ENCODE results near the gene RPP14.
A peak's percentile ranks its signal among the peaks of the same experiment; 100 is the strongest.

The RPP14 gene

GRCh38 chr3:58322793-58323192 is 16.7 kb downstream of the RPP14 start:
- Histone ChIP-seq H3K27me3 (ENCODE audit: insufficient read depth, low read depth) (no peaks in the 10 kb centered on the region), H3K79me2 (ENCODE audit: insufficient read depth, low read depth) (no peaks in the 10 kb centered on the region), H2AFZ (ENCODE audit: low read depth) (no peak overlapping the region), H4K20me1 (ENCODE audit: insufficient read depth) (no peaks in the 10 kb centered on the region), H3K27ac (no peak overlapping the region), H3K4me1 (ENCODE audit: low read depth, poor library complexity, severe bottlenecking) (peaks cover 11% of the 10 kb centered on the region), H3K9ac (no peak overlapping the region), H3K36me3 (ENCODE audit: insufficient read depth) (no peaks in the 10 kb centered on the region), H3K4me2 (no peak overlapping the region), H3K4me3 (IDR thresholded peaks at IDR 0.05; ENCODE audit: insufficient read depth, low read depth, low read length) (no peak overlapping the region)
- no peak for TF ChIP-seq CTCF (conservative IDR thresholded peaks at IDR 0.05; ENCODE audit: low read depth, low read length)

- H2AFZ ChIP-seq (ENCODE audit: low read depth), result no peak overlapping the region
- H3K9ac ChIP-seq, result no peak overlapping the region
- H4K20me1 ChIP-seq (ENCODE audit: insufficient read depth), result no peaks in the 10 kb centered on the region
- H3K79me2 ChIP-seq (ENCODE audit: insufficient read depth, low read depth), result no peaks in the 10 kb centered on the region
- no peak for TF ChIP-seq CTCF (conservative IDR thresholded peaks at IDR 0.05; ENCODE audit: low read depth, low read length)
- peaks cover 11% of the 10 kb centered on the region for H3K4me1 ChIP-seq (ENCODE audit: low read depth, poor library complexity, severe bottlenecking)
- H3K4me2 ChIP-seq, result no peak overlapping the region
- no peak overlapping the region for H3K27ac ChIP-seq
- H3K4me3 ChIP-seq (IDR thresholded peaks at IDR 0.05; ENCODE audit: insufficient read depth, low read depth, low read length), result no peak overlapping the region
- H3K36me3 ChIP-seq (ENCODE audit: insufficient read depth), result no peaks in the 10 kb centered on the region
- H3K27me3 ChIP-seq (ENCODE audit: insufficient read depth, low read depth), result no peaks in the 10 kb centered on the region
Measured at GRCh38 chr3:58323529-58324390, 17.7 kb downstream of the RPP14 start.

GRCh38 chr3:58324391-58325390 is 18.6 kb downstream of the RPP14 start:
- no peak for TF ChIP-seq CTCF (conservative IDR thresholded peaks at IDR 0.05; ENCODE audit: low read depth, low read length)
- no peak overlapping the region for H3K27ac ChIP-seq
- no peaks in the 10 kb centered on the region for H3K27me3 ChIP-seq (ENCODE audit: insufficient read depth, low read depth)
- H4K20me1 ChIP-seq (ENCODE audit: insufficient read depth), result no peaks in the 10 kb centered on the region
- no peaks in the 10 kb centered on the region for H3K79me2 ChIP-seq (ENCODE audit: insufficient read depth, low read depth)
- peaks cover 11% of the 10 kb centered on the region for H3K4me1 ChIP-seq (ENCODE audit: low read depth, poor library complexity, severe bottlenecking)
- H3K4me2 ChIP-seq, result peak overlapping the region; percentile 39; the same call in 1 of the 2 replicates
- H3K36me3 ChIP-seq (ENCODE audit: insufficient read depth), result no peaks in the 10 kb centered on the region
- H3K4me3 ChIP-seq (IDR thresholded peaks at IDR 0.05; ENCODE audit: insufficient read depth, low read depth, low read length), result no peak overlapping the region
- H3K9ac ChIP-seq, result no peak overlapping the region
- no peak overlapping the region for H2AFZ ChIP-seq (ENCODE audit: low read depth)

- Histone ChIP-seq H3K36me3 (ENCODE audit: insufficient read depth) (no peaks in the 10 kb centered on the region), H3K27ac (no peak overlapping the region), H3K4me2 (peak overlapping the region; percentile 39; the same call in 1 of the 2 replicates), H2AFZ (ENCODE audit: low read depth) (no peak overlapping the region), H3K27me3 (ENCODE audit: insufficient read depth, low read depth) (no peaks in the 10 kb centered on the region), H3K9ac (no peak overlapping the region), H3K79me2 (ENCODE audit: insufficient read depth, low read depth) (no peaks in the 10 kb centered on the region), H3K4me1 (ENCODE audit: low read depth, poor library complexity, severe bottlenecking) (peaks cover 11% of the 10 kb centered on the region), H4K20me1 (ENCODE audit: insufficient read depth) (no peaks in the 10 kb centered on the region), H3K4me3 (IDR thresholded peaks at IDR 0.05; ENCODE audit: insufficient read depth, low read depth, low read length) (no peak overlapping the region)
- TF ChIP-seq CTCF (conservative IDR thresholded peaks at IDR 0.05; ENCODE audit: low read depth, low read length), result no peak
Measured at GRCh38 chr3:58325525-58325992, 19.5 kb downstream of the RPP14 start.

All from KMS-11 (cell line).